IMR-90 (cell line): ENCODE measurements around the gene CST7. TPM values are rescaled to one million over a fixed set of nuclear protein-coding genes. Genes with fewer than 3 reads are reported as not detected.

ENCODE experiments used
- ATAC-seq: fragments of 200-7000 bp; cut with Tn5 transposase; 2 replicates; pipeline ENCODE4 v1.9.1; 2020; ENCODE audit warnings: low read depth, mild to moderate bottlenecking, moderate library complexity
- Bru-seq: library from RNA; stranded (reverse); fragments of 400-500 nt; gene quantifications from one replicate; lab custom pipeline; 2021; lab: Mats Ljungman, UMichigan
- BruChase-seq, 2 experiments: library from RNA; stranded (reverse); fragments of 400-500 nt; gene quantifications; one replicate each; lab custom pipeline; 2021; lab: Mats Ljungman, UMichigan
- BruUV-seq: library from RNA; stranded (reverse); fragments of 400-500 nt; replicated peaks from 2 replicates; lab custom pipeline; 2021; lab: Mats Ljungman, UMichigan
- CTCF ChIA-PET: fragments of 300-600 bp; formaldehyde crosslinking; extraction: SDS; loops from one replicate; lab custom pipeline; 2021; ENCODE audit warnings: antibody characterized with exemption; lab: Yijun Ruan, JAX
- POLR2A ChIA-PET: fragments of 300-600 bp; sonication (Branson Sonifier 250); formaldehyde crosslinking; loops from one replicate; lab custom pipeline; 2022; ENCODE audit warnings: antibody characterized with exemption; ENCODE audit not compliant: unreplicated experiment; lab: Charles Lee
- DNase-seq: peaks from one replicate; pipeline ENCODE4 v3.0.0; 2013
- H2AFZ ChIP-seq: replicated peaks from 2 replicates; pipeline ENCODE3; 2013; ENCODE audit warnings: low read length, mild to moderate bottlenecking; ENCODE audit not compliant: poor library complexity
- H2AK5ac ChIP-seq: 2 replicates; pipeline ENCODE4 v1.6.1; 2013; ENCODE audit warnings: low read depth, low read length, inconsistent platforms
- H2AK9ac ChIP-seq: replicated peaks from 2 replicates; pipeline ENCODE3; 2013; ENCODE audit warnings: mild to moderate bottlenecking, low read depth, low read length, moderate library complexity; ENCODE audit not compliant: poor library complexity
- H2BK120ac ChIP-seq: 2 replicates; pipeline ENCODE4 v1.6.1; 2013; ENCODE audit warnings: low read depth, low read length, inconsistent platforms
- H2BK15ac ChIP-seq: 3 replicates; pipeline ENCODE4 v1.6.1; 2013; ENCODE audit warnings: low read depth, low read length, inconsistent platforms
- H2BK20ac ChIP-seq: 2 replicates; pipeline ENCODE4 v1.6.1; 2013; ENCODE audit warnings: low read depth, mild to moderate bottlenecking, inconsistent platforms, low read length, moderate library complexity
- H2BK5ac ChIP-seq: 2 replicates; pipeline ENCODE4 v1.6.1; 2013; ENCODE audit warnings: mild to moderate bottlenecking, low read depth, low read length, inconsistent platforms; ENCODE audit not compliant: poor library complexity, severe bottlenecking
- H3K14ac ChIP-seq: replicated peaks from 2 replicates; pipeline ENCODE4 v1.6.1; 2013; ENCODE audit warnings: low read depth, low read length, inconsistent platforms
- H3K18ac ChIP-seq: 2 replicates; pipeline ENCODE4 v1.6.1; 2013; ENCODE audit warnings: low read depth, low read length, control low read depth
- H3K23ac ChIP-seq: 2 replicates; pipeline ENCODE4 v1.6.1; 2013; ENCODE audit warnings: low read depth, low read length, inconsistent platforms
- H3K27ac ChIP-seq: 2 replicates; pipeline ENCODE4 v1.5.1; 2013; ENCODE audit warnings: mild to moderate bottlenecking, control low read depth, low read length; ENCODE audit not compliant: insufficient read depth
- H3K27me3 ChIP-seq: 2 replicates; pipeline ENCODE4 v1.6.1; 2013; ENCODE audit warnings: low read length; ENCODE audit not compliant: control insufficient read depth, insufficient read depth
- H3K36me3 ChIP-seq: 2 replicates; pipeline ENCODE4 v1.6.1; 2013; ENCODE audit warnings: low read length, mixed read lengths; ENCODE audit not compliant: control insufficient read depth, insufficient read depth
- H3K4ac ChIP-seq: 2 replicates; pipeline ENCODE4 v1.6.1; 2013; ENCODE audit warnings: low read depth, low read length, inconsistent platforms
- H3K4me1 ChIP-seq: 2 replicates; pipeline ENCODE4 v1.6.1; 2013; ENCODE audit warnings: low read length, mixed read lengths; ENCODE audit not compliant: control insufficient read depth, insufficient read depth
- H3K4me2 ChIP-seq: 2 replicates; pipeline ENCODE4 v1.6.1; 2013; ENCODE audit warnings: low read depth, mild to moderate bottlenecking, control low read depth, low read length, moderate library complexity
- H3K4me3 ChIP-seq: 2 replicates; pipeline ENCODE4 v1.5.1; 2013; ENCODE audit warnings: low read depth, mild to moderate bottlenecking, control low read depth, low read length, moderate library complexity; ENCODE audit not compliant: insufficient read depth
- H3K56ac ChIP-seq: 2 replicates; pipeline ENCODE4 v1.6.1; 2013; ENCODE audit warnings: low read length, inconsistent platforms; ENCODE audit not compliant: insufficient read depth; ENCODE audit errors: extremely low read depth
- H3K79me1 ChIP-seq, 2 experiments: 2 replicates each; pipeline ENCODE4 v1.6.1; 2013; ENCODE audit warnings: low read length in 2 of 2, inconsistent platforms in 1 of 2, low read depth in 1 of 2
- H3K9ac ChIP-seq: 2 replicates; pipeline ENCODE4 v1.6.1; 2013; ENCODE audit warnings: low read depth, low read length, control low read depth
- H3K9me1 ChIP-seq: 2 replicates; pipeline ENCODE4 v1.6.1; 2013; ENCODE audit warnings: low read length, inconsistent platforms; ENCODE audit not compliant: insufficient read depth
- H3K9me3 ChIP-seq: 2 replicates; pipeline ENCODE4 v1.6.1; 2013; ENCODE audit warnings: low read length; ENCODE audit not compliant: control insufficient read depth, insufficient read depth
- H4K20me1 ChIP-seq: 2 replicates; pipeline ENCODE4 v1.6.1; 2013; ENCODE audit warnings: low read length, inconsistent platforms; ENCODE audit not compliant: insufficient read depth
- H4K5ac ChIP-seq: 2 replicates; pipeline ENCODE4 v1.6.1; 2013; ENCODE audit warnings: mild to moderate bottlenecking, low read depth, low read length, control low read depth
- H4K8ac ChIP-seq, 2 experiments: 2 replicates each; pipeline ENCODE4 v1.6.1; 2013; ENCODE audit warnings: low read depth in 2 of 2, low read length in 2 of 2, control low read depth in 1 of 2, inconsistent platforms in 1 of 2
- H4K91ac ChIP-seq: 2 replicates; pipeline ENCODE4 v1.6.1; 2013; ENCODE audit warnings: low read depth, low read length, inconsistent platforms; ENCODE audit not compliant: insufficient read depth
- BHLHE40 ChIP-seq: fragments of 150-350 bp; IDR thresholded peaks from 2 replicates; pipeline ENCODE4 v1.6.1; 2016; ENCODE audit warnings: mild to moderate bottlenecking, low read depth, low read length
- CHD1 ChIP-seq: IDR thresholded peaks from 2 replicates; pipeline ENCODE4 v1.6.1; 2012; ENCODE audit warnings: low read depth, low read length, improper control_type of control experiment
- FOS ChIP-seq: fragments of 150-350 bp; IDR thresholded peaks from 2 replicates; pipeline ENCODE4 v1.6.1; 2016; ENCODE audit warnings: low read depth, low read length
- MAFK ChIP-seq: IDR thresholded peaks from 2 replicates; pipeline ENCODE4 v1.6.1; 2012; ENCODE audit warnings: low read depth, low read length, improper control_type of control experiment
- MAZ ChIP-seq: IDR thresholded peaks from 2 replicates; pipeline ENCODE4 v1.6.1; 2012; ENCODE audit warnings: low read depth, mild to moderate bottlenecking, low read length, improper control_type of control experiment, moderate library complexity, borderline replicate concordance
- NFE2L2 ChIP-seq: fragments of 150-350 bp; IDR thresholded peaks from 2 replicates; pipeline ENCODE4 v1.6.1; 2016; ENCODE audit warnings: low read depth, mild to moderate bottlenecking, low read length
- POLR2A ChIP-seq: IDR thresholded peaks from 2 replicates; pipeline ENCODE4 v1.6.1; 2012; ENCODE audit warnings: mild to moderate bottlenecking, low read depth, low read length
- RAD21 ChIP-seq: IDR thresholded peaks from 2 replicates; pipeline ENCODE4 v1.6.1; 2012; ENCODE audit warnings: low read length, improper control_type of control experiment
- RCOR1 ChIP-seq: IDR thresholded peaks from 2 replicates; pipeline ENCODE4 v1.6.1; 2012; ENCODE audit warnings: mild to moderate bottlenecking, low read length, improper control_type of control experiment; ENCODE audit not compliant: insufficient replicate concordance
- RFX5 ChIP-seq: IDR thresholded peaks from 2 replicates; pipeline ENCODE4 v1.8.0; 2012; ENCODE audit warnings: low read depth, mild to moderate bottlenecking, low read length, moderate library complexity
- SMC3 ChIP-seq: fragments of 150-350 bp; IDR thresholded peaks from 2 replicates; pipeline ENCODE4 v1.6.1; 2016; ENCODE audit warnings: low read depth, mild to moderate bottlenecking, antibody characterized with exemption, low read length, moderate library complexity
- WGBS, 2 experiments: methylation state at CpG; one replicate each; pipeline versions ENCODE4 v1.1.5 to v1.1.7; 2013; ENCODE audit warnings: missing lambda C conversion rate in 2 of 2; ENCODE audit not compliant: insufficient read length in 1 of 2; ENCODE audit errors: extremely low coverage in 2 of 2; 5-methylcytosine and 5-hydroxymethylcytosine counted together
- dilution Hi-C: fragments of 300-500 bp; cut with HindIII; formaldehyde crosslinking; loops from one replicate; pipeline ENCODE4 v1.14.3; 2018; ENCODE audit warnings: low sequenced_read_pairs; ENCODE audit not compliant: unreplicated experiment
- in situ Hi-C: fragments of 300-500 bp; cut with MboI; formaldehyde crosslinking; loops from 3 replicates; pipeline ENCODE4 v1.14.3; 2019; ENCODE audit warnings: low sequenced_read_pairs, inconsistent platforms, mixed read lengths
- intact Hi-C: fragments of 100-400 bp; cut with micrococcal nuclease; formaldehyde crosslinking; loops from 2 replicates; pipeline ENCODE4 v1.10.0; 2022
- long read RNA-seq: library from polyadenylated mRNA; unstranded; transcript quantifications from one replicate; pipeline ENCODE4 v2.0.0, GENCODE V29; 2021; ENCODE audit not compliant: unreplicated experiment
- polyA plus RNA-seq, 3 experiments: library from polyadenylated mRNA; depleted of rRNA; stranded (reverse); fragments of >200 nt; gene quantifications; 2 replicates each; pipeline ENCODE4 v1.2.3, GENCODE V29; 2012; ENCODE audit warnings: low replicate concordance in 1 of 3
- total RNA-seq: library from RNA; depleted of rRNA; stranded (reverse); fragments of >200 nt; gene quantifications from 2 replicates; pipeline ENCODE4 v1.2.3, GENCODE V29; 2012; rRNA removed

The CST7 gene, protein sequence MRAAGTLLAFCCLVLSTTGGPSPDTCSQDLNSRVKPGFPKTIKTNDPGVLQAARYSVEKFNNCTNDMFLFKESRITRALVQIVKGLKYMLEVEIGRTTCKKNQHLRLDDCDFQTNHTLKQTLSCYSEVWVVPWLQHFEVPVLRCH
- total RNA-seq (not detected in 2 replicates), polyA plus RNA-seq (2012; rRNA removed) (not detected in 2 replicates), Bru-seq, nascent RNA (not detected), BruChase-seq, experiment 1, labeled RNA remaining after a 6-hour chase (not detected), BruChase-seq, experiment 2, labeled RNA remaining after a 2-hour chase (not detected)
- polyA plus RNA-seq (2012; cell fraction: cytosol; rRNA removed): not detected in 2 replicates
- not detected in 2 replicates for polyA plus RNA-seq (2012; cell fraction: nucleus; rRNA removed; ENCODE audit: low replicate concordance)
- long read RNA-seq: 0 reads

DNA sequence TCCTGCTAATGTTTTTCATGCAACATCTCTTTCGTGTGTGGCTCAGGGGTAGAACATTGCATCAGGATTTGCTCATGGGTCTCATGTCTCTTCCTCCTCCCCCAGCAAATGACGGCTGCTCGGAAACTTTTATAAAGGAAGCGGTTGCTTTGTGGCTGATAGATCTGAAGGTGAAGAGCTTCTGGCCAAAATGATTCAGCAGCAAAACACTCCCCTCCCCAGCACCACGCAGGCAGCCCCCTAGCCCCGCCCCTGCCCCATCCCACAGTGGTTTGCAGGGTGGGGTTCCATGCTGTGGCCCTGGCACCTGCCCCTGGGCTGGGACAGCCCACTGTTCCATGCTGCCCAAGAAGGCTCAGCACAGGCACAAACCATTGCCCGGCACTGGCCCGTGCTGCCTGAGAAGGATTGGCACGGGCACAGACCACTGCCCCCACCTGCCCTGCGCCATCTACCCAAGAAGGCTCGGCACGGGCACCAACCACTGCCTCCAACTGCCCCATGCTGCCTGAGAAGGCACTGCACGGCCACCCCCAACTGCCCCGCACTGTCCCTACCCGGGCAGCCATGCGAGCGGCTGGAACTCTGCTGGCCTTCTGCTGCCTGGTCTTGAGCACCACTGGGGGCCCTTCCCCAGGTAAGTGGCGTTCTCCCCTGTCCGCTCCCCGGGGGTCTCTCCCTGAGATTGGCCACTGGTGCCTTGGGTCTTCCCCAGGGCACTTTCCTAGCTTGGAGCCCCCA, at the start of gene CST7:
CST7 (plus strand) TSS at position 331 of the 741 bp plus-strand sequence; CDS start at position 568, 237 bp downstream.
- Histone ChIP-seq H2BK15ac (no peak within 1 kb of the TSS), H3K27ac (no peak within 1 kb of the TSS), H3K36me3 (no peaks in the 10 kb centered on the region), H4K5ac (no peak within 1 kb of the TSS), H3K9me3 (no peaks in the 10 kb centered on the region), H2AK5ac (no peak within 1 kb of the TSS), H3K9ac (no peak within 1 kb of the TSS), H4K91ac (no peak within 1 kb of the TSS), H4K8ac (no peak within 1 kb of the TSS), H3K9me1 (no peaks in the 10 kb centered on the region), H2AK9ac (peak within 1 kb of the TSS; percentile 24), H3K4me3 (no peak within 1 kb of the TSS), H2BK120ac (no peak within 1 kb of the TSS), H3K14ac (no peak within 1 kb of the TSS), H3K79me1 (no peaks in the 10 kb centered on the region), H3K18ac (no peak within 1 kb of the TSS), H3K27me3 (peaks cover 2% of the 10 kb centered on the region; the same call in 1 of the 2 replicates), H2BK20ac (no peak within 1 kb of the TSS), H2AFZ (no peak within 1 kb of the TSS), H3K23ac (no peak within 1 kb of the TSS), H3K4me2 (no peak within 1 kb of the TSS), H3K56ac (no peak within 1 kb of the TSS), H3K4me1 (no peaks in the 10 kb centered on the region), H3K4ac (no peak within 1 kb of the TSS), H2BK5ac (no peak within 1 kb of the TSS), H4K20me1 (no peaks in the 10 kb centered on the region; the same call in 1 of the 2 replicates)
- CTCF ChIA-PET: no interaction called here
- in situ Hi-C loops: no loop called here
- no TSS peak for BruUV-seq
- WGBS, 2 experiments: 79% methylated on average over 8 of the region's 20 CpGs; no CpG with 5 or more reads in 1 of the 2 experiments
- TF ChIP-seq RCOR1 (no peak), MAFK (no peak), SMC3 (no peak), CHD1 (no peak), FOS (no peak), RFX5 (no peak), MAZ (no peak), POLR2A (no peak), BHLHE40 (no peak), NFE2L2 (no peak), RAD21 (no peak)
- dilution Hi-C loops: no loop called here
- ATAC-seq (no peak), DNase-seq (no peak)
- intact Hi-C loops: no loop called here
- POLR2A ChIA-PET: no interaction called here
